K562 (cell line): ENCODE data around the gene GABRB3. TPM values are rescaled to one million over a fixed set of nuclear protein-coding genes. Genes with fewer than 3 reads are reported as not detected.

Source experiments
- ATAC-seq: fragments of 200-7000 bp; cut with Tn5 transposase; 3 replicates; pipeline ENCODE4 v1.9.1; 2020; ENCODE audit warnings: moderate library complexity
- BruUV-seq: library from RNA; stranded (reverse); fragments of 400-500 nt; replicated peaks from 2 replicates; lab custom pipeline; 2021; lab: Mats Ljungman, UMichigan
- CTCF ChIA-PET: fragments of 300-600 bp; formaldehyde crosslinking; extraction: SDS; loops from one replicate; lab custom pipeline; 2021; ENCODE audit warnings: low intra/inter-chr PET ratio; lab: Yijun Ruan, JAX
- POLR2A ChIA-PET: fragments of 300-600, 350-650 bp; sonication (Branson Sonifier 250); formaldehyde crosslinking; extraction: SDS; loops from one replicate; lab custom pipeline; 2021; ENCODE audit warnings: antibody characterized with exemption, inconsistent platforms; lab: Yijun Ruan, JAX
- DNase-seq, 4 experiments: peaks; one replicate each; pipeline versions ENCODE4 v3.0.0 to v3.0.0-alpha.2; 2011 to 2018; ENCODE audit warnings: low spot score in 3 of 4, mixed read lengths in 3 of 4; ENCODE audit errors: extremely low read depth in 1 of 4
- FAIRE-seq: peaks from 2 replicates; lab custom pipeline; 2011; peaks lifted over from hg19 to GRCh38; lab: Jason Lieb, UNC
- H2AFZ ChIP-seq: 2 replicates; pipeline ENCODE4 v1.6.0; 2011; ENCODE audit warnings: low read depth, low read length, control low read depth, inconsistent platforms
- H3K27ac ChIP-seq: fragments of 200-600 bp; 3 replicates; pipeline ENCODE4 v1.8.0; 2011; ENCODE audit warnings: low read depth, mild to moderate bottlenecking, control low read depth, inconsistent platforms, low read length, moderate library complexity, mixed read lengths; ENCODE audit errors: extremely low read depth
- H3K27me3 ChIP-seq, 2 experiments: fragments of 300-600 bp in 1 of 2; 2 replicates in 1 of 2; 3 replicates in 1 of 2; pipeline versions ENCODE4 v1.6.0 to v1.8.0; 2011; ENCODE audit warnings: inconsistent platforms in 2 of 2, low read length in 2 of 2, mild to moderate bottlenecking in 1 of 2, mixed read lengths in 1 of 2, moderate library complexity in 1 of 2; ENCODE audit not compliant: control insufficient read depth in 2 of 2, insufficient read depth in 2 of 2
- H3K36me3 ChIP-seq: fragments of 300-600 bp; 3 replicates; pipeline ENCODE4 v1.8.0; 2011; ENCODE audit warnings: mild to moderate bottlenecking, low read length, inconsistent platforms; ENCODE audit not compliant: control insufficient read depth, insufficient read depth
- H3K4me1 ChIP-seq, 2 experiments: fragments of 200-600 bp in 1 of 2; replicated peaks in 1 of 2; 2 replicates in 1 of 2; 3 replicates in 1 of 2; pipeline versions ENCODE4 v1.5.1 to v1.8.0; 2011; ENCODE audit warnings: inconsistent platforms in 2 of 2, low read length in 2 of 2, mild to moderate bottlenecking in 1 of 2, mixed read lengths in 1 of 2, moderate library complexity in 1 of 2; ENCODE audit not compliant: control insufficient read depth in 2 of 2, insufficient read depth in 2 of 2
- H3K4me2 ChIP-seq: 2 replicates; pipeline ENCODE4 v1.6.1; 2011; ENCODE audit warnings: low read length, control low read depth, inconsistent platforms, mixed read lengths; ENCODE audit not compliant: insufficient read depth
- H3K4me3 ChIP-seq: fragments of 200-600 bp; sonication (generic), shearing (Covaris generic); 2 replicates; pipeline ENCODE4 v1.5.1; 2016; ENCODE audit warnings: control low read depth, inconsistent platforms
- H3K79me2 ChIP-seq: fragments of 200-600 bp; 3 replicates; pipeline ENCODE4 v1.8.0; 2011; ENCODE audit warnings: low read length, inconsistent platforms; ENCODE audit not compliant: control insufficient read depth, insufficient read depth
- H3K9ac ChIP-seq, 2 experiments: 2 replicates each; pipeline versions ENCODE4 v1.6.0 to v1.6.1; 2011; ENCODE audit warnings: low read depth in 2 of 2, low read length in 2 of 2, control low read depth in 1 of 2, inconsistent platforms in 1 of 2, mild to moderate bottlenecking in 1 of 2, mixed read lengths in 1 of 2; ENCODE audit not compliant: insufficient read depth in 1 of 2
- H3K9me1 ChIP-seq: one replicate; pipeline ENCODE4 v1.6.0; 2011; ENCODE audit warnings: inconsistent platforms, mild to moderate bottlenecking, low read length, moderate library complexity; ENCODE audit not compliant: control insufficient read depth, insufficient read depth
- H3K9me3 ChIP-seq: replicated peaks from 2 replicates; pipeline ENCODE4 v1.5.1; 2011; ENCODE audit warnings: low read depth, low read length, inconsistent platforms; ENCODE audit not compliant: control insufficient read depth, insufficient read depth
- H4K20me1 ChIP-seq: replicated peaks from 2 replicates; pipeline ENCODE4 v1.6.1; 2011; ENCODE audit warnings: low read length, inconsistent platforms, mixed read lengths; ENCODE audit not compliant: control insufficient read depth, insufficient read depth
- E2F3 ChIP-seq: fragments of 250-450 bp; sonication (Bioruptor Pico); IDR thresholded peaks from 2 replicates; pipeline ENCODE4 v1.4.0; 2020; ENCODE audit warnings: mild to moderate bottlenecking
- HSF4 ChIP-seq: fragments of 250-450 bp; sonication (Bioruptor Pico); IDR thresholded peaks from 2 replicates; pipeline ENCODE4 v2.1.2; 2022; ENCODE audit warnings: mild to moderate bottlenecking, moderate library complexity, borderline replicate concordance
- JUN ChIP-seq, 2 experiments: sonication (generic) in 1 of 2; formaldehyde crosslinking in 1 of 2; IDR thresholded peaks; 2 replicates each; pipeline versions ENCODE4 v1.6.1 to v1.8.0; 2012 to 2022; ENCODE audit warnings: borderline replicate concordance in 2 of 2, mild to moderate bottlenecking in 2 of 2, improper control_type of control experiment in 1 of 2, low read depth in 1 of 2, low read length in 1 of 2, missing genetic modification reagents in 1 of 2
- KDM4B ChIP-seq, 2 experiments: fragments of 450-650 bp in 1 of 2; sonication (generic) in 1 of 2; IDR thresholded peaks; 2 replicates each; pipeline ENCODE4 v1.6.1; 2016 to 2017; ENCODE audit warnings: borderline replicate concordance in 2 of 2, antibody characterized with exemption in 1 of 2, low read depth in 1 of 2, mild to moderate bottlenecking in 1 of 2
- NELFE ChIP-seq: IDR thresholded peaks from 2 replicates; pipeline ENCODE4 v1.6.1; 2011; ENCODE audit warnings: mild to moderate bottlenecking; ENCODE audit not compliant: insufficient read depth, insufficient read length
- RBM15 ChIP-seq: fragments of 200-400 bp; formaldehyde crosslinking; IDR thresholded peaks from 2 replicates; pipeline ENCODE4 v1.6.1; 2018; ENCODE audit warnings: mild to moderate bottlenecking, low read length, moderate library complexity; ENCODE audit not compliant: insufficient read depth
- SIX5 ChIP-seq, 2 experiments: IDR thresholded peaks; 2 replicates each; pipeline ENCODE4 v1.6.1; 2011; ENCODE audit warnings: low read length in 2 of 2, borderline replicate concordance in 1 of 2, low read depth in 1 of 2, mild to moderate bottlenecking in 1 of 2, moderate library complexity in 1 of 2; ENCODE audit not compliant: insufficient read depth in 1 of 2
- ZNF212 ChIP-seq: fragments of 450-650 bp; formaldehyde crosslinking; IDR thresholded peaks from 2 replicates; pipeline ENCODE4 v1.4.0; 2020; ENCODE audit warnings: mild to moderate bottlenecking
- ZNF507 ChIP-seq: conservative IDR thresholded peaks from 2 replicates; pipeline ENCODE4 v1.6.1; 2017; ENCODE audit warnings: missing genetic modification characterization, missing compliant biosample characterization
- ZNF586 ChIP-seq: fragments of 450-650 bp; formaldehyde crosslinking; conservative IDR thresholded peaks from 2 replicates; pipeline ENCODE4 v1.4.0; 2020; ENCODE audit warnings: mild to moderate bottlenecking, moderate library complexity
- ZNF764 ChIP-seq: fragments of 250-450 bp; sonication (Bioruptor Pico); IDR thresholded peaks from 2 replicates; pipeline ENCODE4 v1.4.0; 2020; ENCODE audit warnings: low read depth, mild to moderate bottlenecking, moderate library complexity
- ZSCAN32 ChIP-seq: fragments of 450-650 bp; formaldehyde crosslinking; IDR thresholded peaks from 2 replicates; pipeline ENCODE4 v1.4.0; 2020; ENCODE audit warnings: mild to moderate bottlenecking, moderate library complexity
- WGBS: fragments of 100-300 bp; shearing (Covaris generic); methylation state at CpG from one replicate; pipeline ENCODE4 v1.1.6; 2016; ENCODE audit warnings: low coverage, mixed read lengths; ENCODE audit not compliant: insufficient coverage; ENCODE audit errors: missing lambda C conversion rate; 5-methylcytosine and 5-hydroxymethylcytosine counted together
- in situ Hi-C: fragments of 300-500 bp; cut with MboI; formaldehyde crosslinking; loops from 4 replicates; pipeline ENCODE4 v1.15.0; 2018; ENCODE audit warnings: inconsistent platforms, mixed read lengths
- intact Hi-C: fragments of 100-400 bp; cut with micrococcal nuclease; formaldehyde crosslinking; loops from 2 replicates; pipeline ENCODE4 v1.14.2; 2022
- polyA plus RNA-seq, 8 experiments: library from polyadenylated mRNA; depleted of rRNA in 4 of 8; stranded (reverse) in 5 of 8; unstranded in 3 of 8; fragments of >200 nt; fragmentation: Nextera tagmentation in 2 of 8; fragmentation: Illumina TruSeq in 1 of 8; extraction: Ambion mirVana in 2 of 8; extraction: Trizol in 1 of 8; gene quantifications; 2 replicates each; pipeline versions ENCODE4 v1.2.1 to v1.2.3, GENCODE V29; 2011 to 2014; ENCODE audit warnings: inconsistent platforms in 1 of 8, missing spikeins in 1 of 8
- total RNA-seq, 7 experiments: library from RNA; depleted of rRNA in 6 of 7; stranded (reverse); fragments of >200 nt in 6 of 7; fragmentation: Illumina TruSeq in 2 of 7; extraction: Trizol in 2 of 7; gene quantifications; 2 replicates each; pipeline versions ENCODE4 v1.2.1 to v1.2.3, GENCODE V29; 2011 to 2021; ENCODE audit warnings: low replicate concordance in 1 of 7
- TF ChIP-seq, protein P1 (sequence below): fragments of 450-650 bp; formaldehyde crosslinking; IDR thresholded peaks from 2 replicates; pipeline ENCODE4 v1.4.0; 2020; ENCODE audit warnings: mild to moderate bottlenecking, moderate library complexity
- TF ChIP-seq, protein P2 (sequence below): fragments of 250-450 bp; sonication (Bioruptor Pico); IDR thresholded peaks from 2 replicates; pipeline ENCODE4 v1.5.0; 2021
- TF ChIP-seq, protein P3 (sequence below): sonication (generic); formaldehyde crosslinking; IDR thresholded peaks from 2 replicates; pipeline ENCODE4 v1.8.0; 2023; ENCODE audit warnings: mild to moderate bottlenecking, missing genetic modification reagents
- TF ChIP-seq, protein P4 (sequence below): sonication (generic); IDR thresholded peaks from 2 replicates; pipeline ENCODE4 v1.6.1; 2016

GABRB3 gene
- total and polyA plus RNA-seq, 9 of the 15 experiments (the other 6 are each of a cell fraction or from before 2014, with no cell fraction given) = 0.09 to 1.4 (median 0.49) TPM

DNA sequence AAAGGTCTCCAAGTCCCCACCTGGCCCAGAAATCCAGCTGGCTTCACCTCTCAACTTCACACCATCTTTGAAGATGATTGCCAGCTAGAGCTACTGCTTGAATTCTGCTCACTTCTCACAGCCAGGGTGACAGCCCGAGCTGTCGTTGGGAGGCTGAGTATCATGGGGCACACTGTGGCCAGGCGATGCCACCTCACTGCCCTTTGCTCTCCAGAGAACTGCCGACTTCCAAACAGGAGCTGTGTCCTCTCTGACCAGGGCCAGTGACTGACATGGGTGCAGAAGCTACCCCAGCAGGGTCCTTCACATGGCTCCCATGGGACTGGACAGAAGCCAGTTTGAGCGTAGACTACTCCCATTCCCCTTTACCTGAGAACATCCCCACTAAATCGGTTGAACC is 254.0 kb downstream of the GABRB3 start:
- H3K9ac ChIP-seq = no peak overlapping the region
- in situ Hi-C loops (no loop called here), intact Hi-C loops (no loop called here)
- ATAC-seq = no peak
- H3K9me3 ChIP-seq = no peaks in the 10 kb centered on the region
- no peaks in the 10 kb centered on the region for H4K20me1 ChIP-seq
- no peak overlapping the region for H2AFZ ChIP-seq
- no peaks in the 10 kb centered on the region for H3K79me2 ChIP-seq
- ChIA-PET CTCF (no interaction called here), POLR2A (no interaction called here)
- no peaks in the 10 kb centered on the region for H3K4me1 ChIP-seq
- BruUV-seq = no TSS peak
- no peak for DNase-seq
- H3K4me2 ChIP-seq = no peak overlapping the region
- no peak overlapping the region for H3K27ac ChIP-seq
- no peak for FAIRE-seq
- H3K4me3 ChIP-seq = no peak overlapping the region
- H3K27me3 ChIP-seq = no peaks in the 10 kb centered on the region; a peak in 1 of 5 replicates
- 1% methylated on average over 6 of the region's 6 CpGs for WGBS
- H3K36me3 ChIP-seq = no peaks in the 10 kb centered on the region
- H3K9me1 ChIP-seq = no peaks in the 10 kb centered on the region
- no peak for TF ChIP-seq SIX5 (IDR thresholded peaks at IDR 0.05; ENCODE audit: borderline replicate concordance in 1 of 2, insufficient read depth in 1 of 2, low read depth in 1 of 2, low read length in 2 of 2)
- TF ChIP-seq, protein P1, sequence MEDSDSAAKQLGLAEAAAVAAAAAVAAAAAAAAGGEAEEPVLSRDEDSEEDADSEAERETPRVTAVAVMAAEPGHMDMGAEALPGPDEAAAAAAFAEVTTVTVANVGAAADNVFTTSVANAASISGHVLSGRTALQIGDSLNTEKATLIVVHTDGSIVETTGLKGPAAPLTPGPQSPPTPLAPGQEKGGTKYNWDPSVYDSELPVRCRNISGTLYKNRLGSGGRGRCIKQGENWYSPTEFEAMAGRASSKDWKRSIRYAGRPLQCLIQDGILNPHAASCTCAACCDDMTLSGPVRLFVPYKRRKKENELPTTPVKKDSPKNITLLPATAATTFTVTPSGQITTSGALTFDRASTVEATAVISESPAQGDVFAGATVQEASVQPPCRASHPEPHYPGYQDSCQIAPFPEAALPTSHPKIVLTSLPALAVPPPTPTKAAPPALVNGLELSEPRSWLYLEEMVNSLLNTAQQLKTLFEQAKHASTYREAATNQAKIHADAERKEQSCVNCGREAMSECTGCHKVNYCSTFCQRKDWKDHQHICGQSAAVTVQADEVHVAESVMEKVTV (CRISPR knock-in tag) = no peak
- TF ChIP-seq KDM4B (IDR thresholded peaks at IDR 0.05; ENCODE audit: borderline replicate concordance in 2 of 2, low read depth in 1 of 2) = no peak
- TF ChIP-seq RBM15 = no peak
- no peak for TF ChIP-seq ZNF507 (tag)
- TF ChIP-seq NELFE = no peak
- TF ChIP-seq E2F3 (CRISPR knock-in tag) = no peak
- TF ChIP-seq, protein P2, sequence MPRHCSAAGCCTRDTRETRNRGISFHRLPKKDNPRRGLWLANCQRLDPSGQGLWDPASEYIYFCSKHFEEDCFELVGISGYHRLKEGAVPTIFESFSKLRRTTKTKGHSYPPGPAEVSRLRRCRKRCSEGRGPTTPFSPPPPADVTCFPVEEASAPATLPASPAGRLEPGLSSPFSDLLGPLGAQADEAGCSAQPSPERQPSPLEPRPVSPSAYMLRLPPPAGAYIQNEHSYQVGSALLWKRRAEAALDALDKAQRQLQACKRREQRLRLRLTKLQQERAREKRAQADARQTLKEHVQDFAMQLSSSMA (CRISPR knock-in tag) = no peak
- no peak for TF ChIP-seq ZNF586 (CRISPR knock-in tag)
- no peak for TF ChIP-seq JUN (IDR thresholded peaks at IDR 0.05; ENCODE audit: borderline replicate concordance, low read depth, low read length)
- no peak for TF ChIP-seq JUN (CRISPR knock-in tag; IDR thresholded peaks at IDR 0.05; ENCODE audit: borderline replicate concordance)
- TF ChIP-seq, protein P3, sequence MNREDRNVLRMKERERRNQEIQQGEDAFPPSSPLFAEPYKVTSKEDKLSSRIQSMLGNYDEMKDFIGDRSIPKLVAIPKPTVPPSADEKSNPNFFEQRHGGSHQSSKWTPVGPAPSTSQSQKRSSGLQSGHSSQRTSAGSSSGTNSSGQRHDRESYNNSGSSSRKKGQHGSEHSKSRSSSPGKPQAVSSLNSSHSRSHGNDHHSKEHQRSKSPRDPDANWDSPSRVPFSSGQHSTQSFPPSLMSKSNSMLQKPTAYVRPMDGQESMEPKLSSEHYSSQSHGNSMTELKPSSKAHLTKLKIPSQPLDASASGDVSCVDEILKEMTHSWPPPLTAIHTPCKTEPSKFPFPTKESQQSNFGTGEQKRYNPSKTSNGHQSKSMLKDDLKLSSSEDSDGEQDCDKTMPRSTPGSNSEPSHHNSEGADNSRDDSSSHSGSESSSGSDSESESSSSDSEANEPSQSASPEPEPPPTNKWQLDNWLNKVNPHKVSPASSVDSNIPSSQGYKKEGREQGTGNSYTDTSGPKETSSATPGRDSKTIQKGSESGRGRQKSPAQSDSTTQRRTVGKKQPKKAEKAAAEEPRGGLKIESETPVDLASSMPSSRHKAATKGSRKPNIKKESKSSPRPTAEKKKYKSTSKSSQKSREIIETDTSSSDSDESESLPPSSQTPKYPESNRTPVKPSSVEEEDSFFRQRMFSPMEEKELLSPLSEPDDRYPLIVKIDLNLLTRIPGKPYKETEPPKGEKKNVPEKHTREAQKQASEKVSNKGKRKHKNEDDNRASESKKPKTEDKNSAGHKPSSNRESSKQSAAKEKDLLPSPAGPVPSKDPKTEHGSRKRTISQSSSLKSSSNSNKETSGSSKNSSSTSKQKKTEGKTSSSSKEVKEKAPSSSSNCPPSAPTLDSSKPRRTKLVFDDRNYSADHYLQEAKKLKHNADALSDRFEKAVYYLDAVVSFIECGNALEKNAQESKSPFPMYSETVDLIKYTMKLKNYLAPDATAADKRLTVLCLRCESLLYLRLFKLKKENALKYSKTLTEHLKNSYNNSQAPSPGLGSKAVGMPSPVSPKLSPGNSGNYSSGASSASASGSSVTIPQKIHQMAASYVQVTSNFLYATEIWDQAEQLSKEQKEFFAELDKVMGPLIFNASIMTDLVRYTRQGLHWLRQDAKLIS = no peak
- TF ChIP-seq HSF4 (CRISPR knock-in tag) = no peak
- TF ChIP-seq, protein P4, sequence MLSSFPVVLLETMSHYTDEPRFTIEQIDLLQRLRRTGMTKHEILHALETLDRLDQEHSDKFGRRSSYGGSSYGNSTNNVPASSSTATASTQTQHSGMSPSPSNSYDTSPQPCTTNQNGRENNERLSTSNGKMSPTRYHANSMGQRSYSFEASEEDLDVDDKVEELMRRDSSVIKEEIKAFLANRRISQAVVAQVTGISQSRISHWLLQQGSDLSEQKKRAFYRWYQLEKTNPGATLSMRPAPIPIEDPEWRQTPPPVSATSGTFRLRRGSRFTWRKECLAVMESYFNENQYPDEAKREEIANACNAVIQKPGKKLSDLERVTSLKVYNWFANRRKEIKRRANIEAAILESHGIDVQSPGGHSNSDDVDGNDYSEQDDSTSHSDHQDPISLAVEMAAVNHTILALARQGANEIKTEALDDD = no peak
- TF ChIP-seq ZNF764 (CRISPR knock-in tag) = no peak
- TF ChIP-seq ZSCAN32 (CRISPR knock-in tag) = no peak
- no peak for TF ChIP-seq ZNF212 (CRISPR knock-in tag)
